Iris pigment epithelial cell (primary cell): ENCODE results near the gene NKAPL.

Source experiments
- DNase-seq: peaks from one replicate; pipeline ENCODE4 v3.0.0-alpha.2; 2011; ENCODE audit warnings: low read depth

Gene NKAPL

DNA sequence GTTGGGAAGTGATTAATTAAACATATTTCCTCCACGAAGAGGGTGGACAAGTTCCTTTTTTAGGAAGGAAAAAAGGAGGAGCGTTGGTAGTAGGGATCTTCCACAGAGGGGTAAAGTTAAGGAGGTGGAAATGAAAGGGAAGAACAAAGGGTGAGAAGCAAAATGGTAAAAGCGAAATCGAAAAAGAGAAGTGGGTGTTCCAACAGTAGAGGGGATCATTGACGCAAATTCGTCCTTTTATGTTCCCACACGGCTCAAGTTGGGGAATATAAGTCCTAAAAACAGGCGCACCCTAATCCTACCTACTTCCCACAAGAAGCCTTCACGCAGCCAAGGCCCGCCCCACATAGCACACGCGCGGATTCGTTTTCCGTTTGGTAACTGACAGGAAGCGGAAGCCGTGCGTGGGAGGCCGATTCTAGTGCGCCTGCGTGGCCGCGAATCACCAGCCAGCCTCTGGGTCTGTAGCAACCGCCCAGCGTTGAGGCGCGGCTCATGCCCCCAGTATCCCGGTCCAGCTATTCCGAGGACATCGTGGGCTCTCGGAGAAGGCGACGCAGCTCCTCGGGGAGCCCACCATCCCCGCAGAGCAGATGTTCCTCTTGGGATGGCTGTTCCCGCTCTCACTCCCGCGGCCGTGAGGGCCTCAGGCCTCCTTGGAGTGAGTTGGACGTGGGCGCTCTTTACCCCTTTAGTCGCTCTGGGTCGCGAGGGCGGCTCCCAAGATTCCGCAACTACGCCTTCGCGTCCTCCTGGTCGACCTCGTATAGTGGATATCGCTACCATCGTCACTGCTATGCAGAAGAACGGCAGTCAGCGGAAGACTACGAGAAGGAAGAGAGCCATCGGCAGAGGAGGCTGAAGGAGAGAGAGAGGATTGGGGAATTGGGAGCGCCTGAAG is at the start of gene NKAPL:
NKAPL (plus strand) TSS at position 421 of the 901 bp plus-strand sequence; CDS start at position 496, 75 bp downstream.
- peak; percentile 83 for DNase-seq

DNA sequence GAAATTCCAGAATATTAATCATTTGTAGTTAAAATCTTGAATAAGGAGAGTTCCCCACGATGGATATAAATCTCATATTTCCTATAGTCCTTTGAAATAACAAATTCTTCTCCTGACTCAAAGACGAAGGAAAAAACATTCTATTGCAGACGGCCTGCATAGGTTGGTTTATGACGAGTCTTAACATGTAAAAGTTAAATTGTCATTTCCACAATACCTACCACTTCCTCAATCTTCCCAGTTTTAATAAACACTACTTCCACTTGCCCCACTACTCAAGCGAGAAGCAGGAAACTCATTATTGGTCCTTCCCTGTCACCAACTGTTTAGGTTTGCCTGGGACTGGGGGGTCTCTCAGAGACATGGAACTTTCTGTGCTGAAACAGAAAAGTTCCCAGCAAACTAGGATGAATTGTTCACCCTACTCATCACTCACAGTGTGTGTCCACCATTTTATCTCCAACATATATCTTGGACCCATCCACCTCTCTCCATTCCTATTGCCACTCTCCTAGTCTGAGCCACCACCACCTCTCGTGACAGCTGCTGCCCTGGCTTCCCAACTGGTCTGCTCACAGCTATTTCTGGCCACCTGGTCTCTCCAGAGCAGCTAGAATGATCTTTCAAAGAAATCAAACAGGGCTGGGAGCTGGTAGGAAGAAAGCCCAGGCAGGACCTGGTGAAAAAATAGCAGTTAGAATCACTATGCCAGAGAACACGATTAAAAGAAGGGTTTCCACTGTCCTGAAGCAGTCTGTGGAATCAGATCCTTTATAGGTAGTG is 49.2 kb upstream of the NKAPL start:
- DNase-seq = no peak

DNA sequence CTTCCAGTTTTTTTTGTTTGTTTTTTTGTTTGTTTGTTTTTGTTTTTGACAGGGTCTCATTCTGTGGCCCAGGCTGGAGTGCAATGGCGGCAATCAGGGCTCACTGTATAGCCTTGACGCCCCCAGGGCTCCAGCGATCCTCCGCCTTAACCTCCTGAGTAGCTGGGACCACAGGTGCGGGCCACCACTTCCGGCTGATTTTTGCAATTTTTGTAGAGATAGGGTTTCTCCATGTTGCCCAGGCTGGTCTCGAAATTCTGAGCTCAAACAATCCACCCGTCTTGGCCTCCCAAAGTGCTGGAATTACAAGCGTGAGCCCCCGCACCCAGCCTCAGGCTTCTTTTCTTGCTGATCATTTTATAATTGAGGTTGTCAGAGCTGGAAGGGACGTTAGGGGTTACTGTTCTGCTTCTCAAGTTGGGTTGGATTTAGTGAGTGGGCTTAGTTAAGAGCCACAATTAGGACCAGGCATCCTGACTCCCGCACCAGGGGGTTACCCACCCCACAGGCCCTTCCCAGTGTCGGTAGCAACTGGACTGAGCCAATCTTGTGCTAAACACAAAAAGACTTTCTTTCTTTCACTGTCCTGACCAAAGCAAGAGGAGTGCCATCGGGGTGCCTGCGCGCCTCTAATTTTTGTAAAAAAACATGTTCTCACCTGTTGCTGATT is 47.1 kb upstream of the NKAPL start:
- DNase-seq = peak; percentile 12

DNA sequence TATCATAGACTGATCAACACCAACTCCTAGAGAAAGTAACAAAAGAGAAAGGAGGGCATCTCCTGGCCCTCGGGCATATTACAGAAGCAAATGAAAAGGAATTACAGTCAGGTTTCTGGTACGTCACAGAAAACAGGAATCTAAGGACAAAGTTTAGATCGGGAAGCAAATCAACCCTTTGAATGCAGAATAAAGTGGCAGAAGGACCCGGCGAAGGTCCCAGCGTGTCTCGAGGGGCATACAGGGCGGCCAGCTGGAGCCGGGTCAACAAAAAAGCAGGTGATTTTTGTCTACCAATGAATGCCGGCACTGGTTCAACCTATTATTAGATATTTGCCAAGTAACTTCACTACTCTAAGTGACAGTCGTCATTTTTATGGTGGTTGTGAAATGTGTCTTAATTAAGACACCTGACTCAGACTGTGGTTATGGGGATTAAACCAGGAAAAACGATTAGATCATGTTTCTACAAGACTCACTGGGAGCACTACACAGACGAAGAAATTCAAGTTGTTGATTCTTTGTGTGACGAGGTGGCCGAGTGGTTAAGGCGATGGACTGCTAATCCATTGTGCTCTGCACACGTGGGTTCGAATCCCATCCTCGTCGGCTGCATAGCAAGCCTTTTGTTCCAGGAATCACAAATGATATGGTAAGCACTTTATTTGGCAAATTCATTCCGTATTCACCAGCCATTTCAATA is 46.4 kb upstream of the NKAPL start:
- DNase-seq = peak; percentile 84

DNA sequence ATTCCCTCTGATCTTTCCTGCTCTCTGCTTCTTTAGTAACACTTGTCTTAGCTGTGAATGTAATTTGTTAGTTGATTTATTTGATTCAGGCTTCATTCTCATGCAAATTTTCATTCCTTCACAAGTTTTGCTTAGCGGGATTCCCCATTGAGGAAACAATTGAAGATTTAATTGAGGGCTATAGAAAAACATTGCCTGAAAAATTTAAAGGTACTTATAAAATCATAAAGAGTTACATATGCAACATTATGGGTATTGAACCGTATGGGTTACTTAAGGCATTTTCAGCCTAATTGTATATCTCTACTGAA is 45.9 kb upstream of the NKAPL start:
- DNase-seq = no peak

DNA sequence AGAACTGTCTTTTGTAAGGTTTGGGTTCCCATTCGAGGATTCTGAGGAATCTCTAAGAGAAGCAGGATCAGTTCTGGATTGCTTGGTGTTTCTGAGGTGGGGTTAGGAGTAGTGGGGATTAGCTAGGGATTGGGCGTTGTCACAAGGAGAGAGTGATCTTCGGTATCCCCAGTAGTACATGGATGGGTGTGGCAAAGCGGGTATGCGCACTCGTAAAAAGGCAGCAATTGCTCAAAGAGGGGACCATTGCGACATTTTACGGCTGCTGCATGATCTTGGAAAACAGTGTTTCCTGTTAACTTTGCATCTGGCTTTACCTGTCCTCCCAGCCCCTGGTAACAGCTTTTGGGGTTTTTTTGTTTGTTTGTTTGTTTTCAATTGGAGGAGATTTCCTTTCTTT is 43.7 kb upstream of the NKAPL start:
- peak; percentile 16 for DNase-seq

DNA sequence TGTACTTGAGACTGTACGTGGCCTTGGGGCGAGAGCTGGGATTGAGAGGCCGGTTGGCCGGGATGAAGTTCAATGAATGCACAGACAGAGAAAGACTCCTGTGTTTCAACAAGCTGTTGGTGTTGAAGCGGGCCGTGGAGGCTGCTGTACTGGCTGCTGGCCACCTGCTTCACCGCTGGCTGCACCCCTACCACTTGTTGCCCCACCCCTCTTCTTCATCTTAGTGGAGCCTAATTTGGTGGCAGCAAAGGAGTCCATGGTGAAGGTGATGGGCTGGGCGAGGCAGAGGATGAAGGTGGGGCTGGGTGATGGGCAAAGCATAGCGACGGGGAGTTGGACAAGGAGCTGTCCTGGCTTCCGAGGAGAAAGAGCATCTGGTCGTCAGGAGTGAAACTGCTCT is 41.2 kb upstream of the NKAPL start:
- no peak for DNase-seq

DNA sequence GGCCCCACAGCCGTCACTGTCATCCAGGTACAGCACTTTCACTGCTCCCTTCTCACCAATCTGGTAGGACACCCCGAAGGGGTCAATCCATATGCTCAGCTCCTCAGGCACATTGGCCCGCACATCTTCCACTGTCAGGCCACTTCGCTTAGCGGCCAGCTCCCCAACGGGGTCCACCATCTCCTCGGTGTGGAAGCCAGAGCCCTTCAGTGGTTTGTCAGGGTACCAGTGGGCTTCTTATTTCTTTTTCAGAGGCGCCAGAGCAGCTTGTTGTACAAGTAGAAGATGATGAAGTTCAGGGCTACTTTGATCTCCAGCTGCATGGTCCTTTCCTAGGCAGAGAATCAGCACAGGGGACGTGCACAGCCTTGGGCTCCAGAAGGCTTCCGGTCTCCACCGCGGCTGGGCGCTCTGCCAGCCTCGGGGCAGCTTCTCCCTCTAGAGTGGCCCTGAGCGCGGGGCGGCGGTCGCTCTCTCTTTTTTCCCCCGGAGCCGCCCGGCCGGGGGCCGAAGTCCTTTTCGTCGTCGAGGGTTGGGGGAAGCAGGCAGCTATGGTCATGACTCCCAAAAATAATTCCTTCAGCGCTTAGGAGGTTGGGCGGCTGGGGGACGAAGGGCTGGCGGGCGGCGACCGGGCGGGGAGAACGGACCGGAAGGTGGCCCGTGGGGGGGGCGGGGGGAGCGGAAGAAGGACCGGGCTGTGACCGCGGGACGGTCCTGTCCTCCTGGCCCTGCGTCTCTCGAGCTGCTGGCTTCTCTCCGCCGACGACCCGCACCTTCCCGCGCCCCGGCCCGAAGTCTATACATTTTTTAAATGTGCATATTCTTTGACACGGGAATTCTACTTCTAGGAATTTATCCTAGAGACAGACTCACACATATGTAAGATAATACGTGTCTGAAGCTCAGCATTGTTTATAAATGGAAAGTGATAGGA is 40.5 kb upstream of the NKAPL start:
- peak; percentile 47 for DNase-seq

DNA sequence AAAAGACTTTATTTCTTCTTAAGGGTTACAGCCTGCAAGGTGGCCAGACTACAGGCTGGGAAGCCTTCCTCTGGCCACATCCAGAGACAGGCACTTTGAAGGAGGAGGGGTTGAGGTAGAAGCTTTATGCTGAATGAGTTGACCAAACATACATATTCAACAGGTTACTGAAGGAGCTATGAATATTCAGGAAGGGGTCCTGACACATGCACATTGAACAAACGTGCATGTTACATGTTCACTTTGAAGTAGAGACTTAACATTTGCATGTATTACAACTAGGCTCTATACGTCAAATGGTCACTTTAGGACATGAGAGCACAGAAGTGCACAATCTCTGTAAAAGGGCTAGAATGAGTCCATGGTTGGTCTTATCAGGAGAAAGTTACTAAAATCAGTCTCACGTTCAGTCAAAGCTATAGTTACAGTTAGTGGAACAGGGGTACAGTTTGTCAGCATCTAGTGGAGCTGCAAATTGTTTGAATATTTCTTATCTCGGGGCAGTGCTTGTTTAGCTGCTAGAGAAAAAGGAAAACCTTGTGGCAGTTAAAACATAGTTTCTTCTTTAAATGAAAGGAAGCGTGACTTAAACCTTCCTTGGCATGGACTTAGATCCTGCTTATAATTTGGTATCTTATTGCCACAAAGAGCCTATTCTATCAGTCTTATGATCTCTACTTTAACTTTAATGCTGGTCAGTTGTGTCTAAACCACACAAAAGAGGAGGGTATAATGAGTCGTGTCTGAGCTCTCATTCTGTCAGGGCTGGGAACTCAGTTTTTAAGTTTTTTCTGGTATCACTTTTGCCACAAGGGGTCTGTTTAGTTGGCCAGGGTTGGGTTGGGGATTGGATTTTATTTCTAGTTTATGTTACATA is 38.6 kb upstream of the NKAPL start:
- DNase-seq = no peak

DNA sequence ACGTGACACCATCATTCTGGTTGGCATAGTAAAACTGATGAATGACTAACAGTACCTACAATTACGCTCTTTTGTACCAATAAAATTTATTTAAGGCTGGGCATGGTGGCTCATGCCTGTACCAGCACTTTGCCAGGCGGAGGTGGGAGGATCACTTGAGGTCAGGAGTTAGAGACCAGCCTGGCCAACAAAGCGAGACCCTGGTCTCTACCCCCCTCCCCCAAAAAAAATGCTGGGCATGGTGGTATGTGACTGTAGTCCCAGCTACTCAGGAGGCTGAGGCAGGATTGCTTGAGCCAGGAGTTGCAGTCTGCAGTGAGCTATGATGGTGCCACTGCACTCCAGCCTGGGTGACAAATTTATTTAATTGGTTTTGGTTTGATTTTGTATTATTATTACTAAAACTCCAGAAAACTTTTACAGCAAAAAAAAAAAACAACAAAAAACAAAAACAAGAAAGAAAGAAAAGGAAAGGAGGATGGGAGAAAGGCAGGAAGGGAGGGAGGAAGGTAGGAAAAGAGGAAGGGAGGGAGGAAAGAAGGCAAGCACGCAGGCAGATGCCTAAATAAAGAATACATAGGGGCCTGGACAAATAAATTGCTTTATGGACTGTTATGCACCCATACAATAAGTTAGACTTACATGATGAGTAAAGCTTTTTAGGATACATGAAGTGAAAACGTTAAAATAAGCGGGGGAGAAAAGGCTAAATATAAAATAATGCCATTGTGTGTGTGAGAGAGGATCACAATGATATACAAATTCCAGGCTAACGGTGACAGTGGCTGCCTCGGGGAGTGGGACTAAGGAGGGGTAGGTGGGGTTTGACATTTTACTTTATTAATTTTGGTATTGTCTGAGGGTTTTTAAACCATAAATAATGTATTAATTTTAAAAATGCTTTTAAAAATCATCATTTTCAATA is 34.7 kb upstream of the NKAPL start:
- DNase-seq = no peak

DNA sequence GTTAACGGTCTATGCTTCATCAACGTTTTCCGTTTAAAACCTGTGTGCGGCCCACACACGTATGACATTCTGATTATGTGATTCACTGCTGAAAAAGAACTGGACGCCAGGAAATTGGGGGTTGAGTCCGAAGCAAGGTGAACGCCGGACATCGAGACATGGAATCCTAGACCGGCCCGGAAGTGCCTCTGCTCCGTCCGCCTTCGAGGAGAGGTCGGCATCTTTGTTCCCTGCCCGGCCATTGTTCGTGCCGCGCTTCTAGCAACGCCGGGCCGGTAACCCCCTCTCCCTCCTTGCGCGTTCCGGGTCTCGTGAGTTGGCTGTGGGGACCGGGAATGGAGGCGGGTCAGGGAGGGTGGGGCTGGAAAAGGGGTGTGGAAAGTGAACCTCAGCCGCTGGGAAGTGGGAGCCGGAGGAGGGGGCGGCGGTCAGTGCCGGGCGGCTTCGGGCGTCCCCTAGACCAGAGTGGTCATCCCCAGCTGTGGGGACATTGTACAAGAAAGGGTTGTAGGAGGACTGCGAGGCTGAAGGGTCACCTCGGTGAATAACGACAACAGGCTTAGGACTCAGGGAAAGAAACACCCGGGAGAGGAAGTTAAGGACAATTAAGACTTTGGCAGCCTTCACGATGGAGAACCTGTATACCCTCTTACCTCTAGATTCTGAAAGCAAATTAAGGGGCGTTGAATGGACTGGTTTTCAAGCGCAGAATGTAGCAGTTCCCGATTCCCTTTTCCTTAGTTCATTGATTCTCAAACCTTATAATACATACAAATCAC is 33.9 kb upstream of the NKAPL start, which contains the start of gene ZSCAN9:
ZSCAN9 (plus strand) TSS at position 220 of the 779 bp plus-strand sequence. CDS start 1,810 bp downstream, outside the sequence.
- DNase-seq = peak; percentile 82

DNA sequence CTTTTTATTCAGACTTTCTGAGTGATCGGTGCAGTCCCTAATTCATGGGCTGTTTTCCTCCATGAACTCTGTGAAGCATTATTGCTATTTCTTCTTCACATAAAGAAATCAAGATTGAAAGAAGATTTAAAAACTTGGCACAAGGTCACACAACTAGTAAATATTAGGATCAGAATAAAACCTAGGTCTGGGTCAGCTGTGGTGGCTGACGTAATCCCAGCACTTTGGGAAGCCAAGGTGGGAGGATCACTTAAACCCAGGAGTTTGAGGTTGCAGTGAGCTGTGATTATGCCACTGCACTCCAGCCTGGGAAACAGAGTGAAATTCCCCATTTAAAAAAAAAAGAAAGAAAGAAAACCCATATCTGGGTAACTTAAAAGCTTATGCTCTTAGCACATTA is 32.6 kb upstream of the NKAPL start:
- no peak for DNase-seq

DNA sequence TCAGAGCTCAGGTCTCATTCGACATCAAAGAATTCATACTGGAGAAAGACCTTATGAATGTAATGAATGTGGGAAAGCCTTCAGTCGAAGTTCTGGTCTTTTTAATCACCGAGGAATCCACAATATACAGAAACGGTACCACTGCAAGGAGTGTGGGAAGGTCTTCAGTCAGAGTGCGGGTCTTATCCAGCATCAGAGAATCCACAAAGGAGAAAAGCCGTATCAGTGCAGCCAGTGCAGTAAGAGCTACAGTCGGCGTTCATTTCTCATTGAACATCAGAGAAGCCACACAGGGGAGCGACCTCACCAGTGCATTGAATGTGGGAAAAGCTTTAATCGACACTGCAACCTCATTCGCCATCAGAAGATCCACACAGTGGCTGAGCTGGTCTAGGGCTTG is 26.3 kb upstream of the NKAPL start:
- DNase-seq = no peak

DNA sequence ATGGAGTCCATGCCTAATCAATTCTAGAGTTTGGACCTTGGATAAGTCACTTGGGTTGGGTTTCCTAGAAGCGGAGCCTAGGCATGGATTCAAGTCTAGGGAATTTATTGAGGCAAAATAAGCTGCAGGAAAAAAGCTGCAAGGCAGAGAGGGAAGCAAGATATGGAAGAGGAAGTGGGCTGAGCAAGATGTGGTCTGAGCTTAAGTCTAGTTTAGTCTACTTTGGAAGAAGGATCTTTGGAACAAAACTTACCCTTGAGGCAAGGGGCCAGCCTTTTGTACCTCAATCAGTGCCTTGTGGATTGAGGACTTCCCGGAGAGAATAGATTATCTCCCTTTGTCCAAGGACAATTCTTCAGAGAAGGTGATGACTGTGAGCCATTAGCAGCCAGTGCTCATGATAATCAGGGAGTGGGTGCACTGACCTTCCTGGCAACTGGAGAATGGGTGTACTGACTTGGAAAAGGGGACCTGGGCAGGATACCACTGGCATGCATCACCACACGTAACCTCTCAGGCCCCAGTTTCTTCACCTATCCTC is 23.1 kb upstream of the NKAPL start:
- no peak for DNase-seq

DNA sequence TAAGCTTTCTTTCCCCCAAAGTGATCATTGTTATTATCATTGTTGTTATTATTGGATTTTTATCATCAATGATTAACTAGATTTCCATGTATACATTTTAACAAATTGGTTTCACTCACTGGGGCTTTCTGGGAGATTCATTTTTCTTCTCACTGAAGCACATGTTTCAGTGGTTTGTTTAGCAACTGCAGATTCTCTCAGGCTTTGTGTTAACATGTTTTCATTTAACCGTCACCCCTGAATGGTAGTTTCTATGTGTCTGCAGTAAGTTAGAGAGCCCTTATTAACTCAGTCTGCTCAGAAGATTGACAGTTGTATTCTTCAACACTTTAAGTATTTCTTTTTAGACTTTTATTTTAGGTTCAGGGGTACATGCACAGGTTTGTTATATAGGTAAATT is 19.5 kb upstream of the NKAPL start:
- no peak for DNase-seq

DNA sequence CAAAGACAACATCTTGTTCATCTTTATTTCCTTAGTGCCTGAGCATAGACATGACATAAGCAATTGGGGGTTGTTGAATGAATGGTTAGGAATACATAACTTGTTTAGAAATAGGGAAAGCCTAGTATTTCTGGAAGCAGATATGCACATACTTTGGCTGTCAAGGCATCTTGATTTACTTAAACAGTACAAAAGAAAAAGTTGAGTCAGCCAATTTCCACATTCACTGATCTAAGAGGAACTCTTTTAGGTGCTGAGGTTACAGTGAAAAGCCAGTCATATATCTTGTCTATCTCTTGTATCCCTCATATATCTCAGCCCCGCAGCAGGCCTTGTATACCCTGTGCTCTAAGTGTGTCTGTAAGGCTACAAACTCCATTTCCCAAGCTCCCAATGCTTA is 18.6 kb upstream of the NKAPL start:
- no peak for DNase-seq

DNA sequence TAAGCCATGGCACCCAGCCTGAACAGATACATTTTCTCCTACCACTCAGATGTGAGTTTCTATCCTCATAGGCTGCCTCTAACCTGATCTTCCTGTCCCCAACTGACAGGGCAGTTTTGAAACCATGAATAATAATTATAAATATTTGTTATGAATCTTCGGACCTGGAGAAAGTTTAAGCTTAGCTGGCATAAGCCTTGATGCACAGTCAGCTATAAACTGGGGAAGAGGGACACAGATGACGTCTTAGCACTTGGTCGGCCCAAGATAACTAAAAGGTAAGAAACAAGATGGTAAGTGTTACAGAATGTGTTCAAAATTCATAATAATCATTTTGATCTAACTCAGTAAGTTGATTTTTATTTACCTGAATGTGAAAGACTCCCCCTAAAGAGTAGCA is 15.2 kb upstream of the NKAPL start:
- no peak for DNase-seq
